Heart left ventricle (tissue), 16 donors: ENCODE results near the gene TRMT10B. TPM values are rescaled to one million over a fixed set of nuclear protein-coding genes. Genes with fewer than 3 reads are reported as not detected.
"Not testable (repeated sequence)": the region's sequence is repeated elsewhere in the genome, so short reads cannot be mapped to it uniquely, and the experiment has no call there.

ENCODE experiments used
- ATAC-seq, 4 donors: fragments of 200-7000 bp; cut with Tn5 transposase; one replicate each; pipeline ENCODE4 v1.9.1; 2020 to 2022; ENCODE audit warnings: moderate library complexity in 4 of 4, mild to moderate bottlenecking in 3 of 4, moderate number of reproducible peaks in 1 of 4
- DNase-seq, 5 donors: peaks; one replicate each; pipeline ENCODE4 v3.0.0-alpha.2; 2020
- H3K27ac ChIP-seq, 12 donors: fragments of 200-600 bp; sonication (generic) in 4 of 12; one replicate each; pipeline versions ENCODE4 v1.5.0 to v1.8.0; 2016 to 2022; ENCODE audit warnings: mild to moderate bottlenecking in 2 of 12
- H3K27me3 ChIP-seq, 9 donors: fragments of 200-600 bp; sonication (generic) in 2 of 9; one replicate each; pipeline versions ENCODE4 v1.5.1 to v1.8.0; 2016 to 2022; ENCODE audit warnings: mild to moderate bottlenecking in 3 of 9
- H3K36me3 ChIP-seq, 9 donors: fragments of 200-600 bp; sonication (generic) in 2 of 9; one replicate each; pipeline versions ENCODE4 v1.5.0 to v1.8.0; 2018 to 2022; ENCODE audit warnings: mild to moderate bottlenecking in 2 of 9
- H3K4me1 ChIP-seq, 12 donors: fragments of 200-600 bp; sonication (generic) in 4 of 12; one replicate each; pipeline versions ENCODE4 v1.5.0 to v1.8.0; 2016 to 2022; ENCODE audit warnings: mild to moderate bottlenecking in 3 of 12
- H3K4me3 ChIP-seq, 12 donors: fragments of 200-600 bp; sonication (generic) in 4 of 12; one replicate each; pipeline versions ENCODE4 v1.5.0 to v1.8.0; 2017 to 2022; ENCODE audit warnings: mild to moderate bottlenecking in 9 of 12, moderate library complexity in 4 of 12
- H3K9me3 ChIP-seq, 12 donors: fragments of 200-600 bp; sonication (generic) in 4 of 12; one replicate each; pipeline versions ENCODE4 v1.5.0 to v1.8.0; 2016 to 2022; ENCODE audit warnings: mild to moderate bottlenecking in 1 of 12
- CTCF ChIP-seq, 12 donors: fragments of 200-600 bp; sonication (generic) in 4 of 12; IDR thresholded peaks; one replicate each; pipeline versions ENCODE4 v1.5.0 to v1.8.0; 2018 to 2022; ENCODE audit warnings: antibody characterized with exemption in 12 of 12, mild to moderate bottlenecking in 5 of 12
- POLR2A ChIP-seq, 2 donors: fragments of 450-650 bp; IDR thresholded peaks; one replicate each; pipeline ENCODE4 v1.6.1; 2017; ENCODE audit warnings: antibody characterized with exemption in 2 of 2, mild to moderate bottlenecking in 2 of 2, moderate library complexity in 2 of 2
- WGBS, 4 donors: extraction: QIAGEN DNeasy Blood & Tissue Kit in 2 of 4; methylation state at CpG; one replicate each; pipeline versions ENCODE4 v1.1.5 to v1.1.7; 2013 to 2018; 5-methylcytosine and 5-hydroxymethylcytosine counted together
- intact Hi-C, 10 donors: fragments of 100-400 bp; cut with DNase I; formaldehyde crosslinking; loops; one replicate each; pipeline versions ENCODE4 v1.11.1 to v1.14.2; 2022
- polyA plus RNA-seq, 2 donors: library from polyadenylated mRNA; stranded (reverse); fragments of 200-250 nt; gene quantifications; one replicate each; pipeline ENCODE4 v1.2.3, GENCODE V29; 2013
- total RNA-seq, 9 donors: library from RNA; depleted of rRNA in 2 of 9; stranded (reverse); fragments of >200 nt in 2 of 9; fragmentation: NEBNext Ultra II Directional in 3 of 9; extraction: Animal tissue kit (Norgen Biotek cat#: 25700) in 3 of 9; gene quantifications; one replicate each; pipeline versions ENCODE4 v1.1.0 to v1.2.4, GENCODE V29; 2016 to 2023
- donor health status: ischemic (EF 13 %, LVEDD 7.1; RV severe dilation, severe dysfunction).
- donor health status: healthy with polysubstance abuse.
- donor health status: DM: no; HTN: yes; CAD: no.
- donor health status: DM: no; HTN: no; CAD: no.
- donor health status: ischemic (EF 25% LVEDD 6.9; RV normal size, moderate dysfunction).
- donor health status: ischemic (EF 25% LVEDD 5.7; RV mildly dilated, moderate dysfunction).
- donor health status: healthy.
- donor health status: DM: yes; HTN: yes; CAD: no.
- donor health status: ischemic (EF 35%, LVEDD 5.7; RV mildly dilated, moderate dysfunction).
- donor health status: nonischemic (EF 11% LVEDD 7.7; RV severe dilation, severe dysfunction).
- donor health status: DM: yes; HTN: yes; CAD: no.
- donor health status: PGD.
- donor health status: ischemic (EF 29% LVEDD 5.4; RV normal size, mild dysfunction).
- donor health status: nonischemic (EF 23%, LVEDD 6.1; RV moderate dilation, normal function).

TRMT10B gene
- total and polyA plus RNA-seq, 11 donors = 2.7 to 5.5 (median 3.5) TPM

- ATAC-seq = peak; percentile 3 to 60 (median 32)
- Histone ChIP-seq H3K4me1 (peaks cover 0 to 36% (median 26%) of the 10 kb centered on the region in 12 donors), H3K9me3 (no peaks in the 10 kb centered on the region), H3K36me3 (no peaks in the 10 kb centered on the region), H3K4me3 (peak overlapping the region; percentile 77 to 100 (median 95)), H3K27ac (peak overlapping the region; percentile 28 to 93 (median 88)), H3K27me3 (no peaks in the 10 kb centered on the region)
- 1 to 8% (median 4%) methylated on average over 8 to 45 of the region's 45 CpGs for WGBS, 4 donors
- no peak for TF ChIP-seq CTCF (IDR thresholded peaks at IDR 0.05)
- intact Hi-C loops = loop anchor here in 1 of 10 donors (5.0 kb wide), 1 partner anchor 209 kb away; the partner anchor contains the start of gene TOMM5
- peak in 4 of 5 donors; percentile 25 to 67 (median 33) for DNase-seq
Observed at GRCh38 chr9:37801287-37801850, 47.8 kb downstream of the TRMT10B start.

GRCh38 chr9:37801959-37802711 is 48.5 kb downstream of the TRMT10B start:
- DNase-seq (no peak), ATAC-seq (no peak)
- Histone ChIP-seq H3K36me3 (no peaks in the 10 kb centered on the region), H3K27ac (peak overlapping the region in 2 of 12 donors; percentile 88 to 93), H3K4me3 (peak overlapping the region in 11 of 12 donors; percentile 77 to 100 (median 94)), H3K27me3 (no peaks in the 10 kb centered on the region), H3K4me1 (peaks cover 0 to 41% (median 26%) of the 10 kb centered on the region in 12 donors), H3K9me3 (no peaks in the 10 kb centered on the region)
- 61 to 63% (median 62%) methylated on average over 10 of the region's 10 CpGs for WGBS, 4 donors
- TF ChIP-seq CTCF (IDR thresholded peaks at IDR 0.05) = no peak
- no peak for TF ChIP-seq POLR2A (IDR thresholded peaks at IDR 0.05)
- intact Hi-C loops = loop anchor here in 1 of 10 donors (5.0 kb wide), 1 partner anchor 210 kb away; the partner anchor contains the start of gene TOMM5

DNA sequence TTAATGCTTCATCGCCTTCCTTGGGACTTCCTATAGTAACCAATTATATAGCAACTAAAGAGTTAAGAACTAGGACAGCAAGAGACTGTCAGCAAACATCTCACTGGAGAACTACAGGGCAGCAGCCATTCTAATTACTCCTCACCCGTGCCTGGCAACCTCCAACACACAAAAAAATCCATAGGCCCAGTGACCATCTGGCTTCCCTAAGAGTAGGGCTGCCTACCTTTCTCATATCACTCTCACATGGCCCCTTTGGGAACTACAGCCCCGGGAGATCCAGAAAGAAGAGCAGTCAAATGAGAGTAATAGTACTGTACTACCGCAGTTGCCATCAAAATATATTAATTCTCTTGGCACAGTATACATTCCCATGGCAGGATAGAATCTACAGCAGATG is 52.7 kb downstream of the TRMT10B start:
- Histone ChIP-seq H3K4me1 (peaks cover 0 to 36% (median 21%) of the 10 kb centered on the region in 12 donors), H3K4me3 (no peak overlapping the region), H3K36me3 (peaks cover 0 to 11% (median 5%) of the 10 kb centered on the region in 9 donors), H3K27me3 (no peaks in the 10 kb centered on the region), H3K27ac (no peak overlapping the region), H3K9me3 (no peaks in the 10 kb centered on the region)
- DNase-seq (no peak), ATAC-seq (no peak)
- TF ChIP-seq POLR2A (IDR thresholded peaks at IDR 0.05) = no peak
- no peak for TF ChIP-seq CTCF (IDR thresholded peaks at IDR 0.05)
- intact Hi-C loops = loop anchor here in 1 of 10 donors (5.0 kb wide), 1 partner anchor 59 kb away; no protein-coding TSS in a partner anchor
- 62 to 67% (median 65%) methylated on average over 4 of the region's 4 CpGs for WGBS, 4 donors

DNA sequence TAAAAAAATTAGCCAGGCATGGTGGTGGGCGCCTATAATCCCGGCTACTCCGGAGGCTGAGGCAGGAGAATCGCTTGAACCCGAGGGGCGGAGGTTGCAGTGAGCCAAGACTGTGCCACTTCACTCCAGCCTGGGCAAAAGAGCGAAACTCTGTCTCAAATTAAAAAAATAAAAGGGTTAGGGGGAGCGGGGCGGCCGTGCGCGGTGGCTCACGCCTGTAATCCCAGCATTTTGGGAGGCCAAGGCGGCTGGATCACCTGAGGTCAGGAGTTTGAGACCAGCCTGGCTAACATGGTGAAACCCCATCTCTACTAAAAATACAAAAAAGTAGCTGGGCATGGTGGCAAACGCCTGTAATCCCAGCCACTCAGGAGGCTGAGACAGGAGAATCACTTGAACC is 56.1 kb downstream of the TRMT10B start:
- not testable (repeated sequence) for H3K27me3 ChIP-seq, H3K4me3 ChIP-seq, H3K9me3 ChIP-seq, H3K27ac ChIP-seq, DNase-seq, ATAC-seq
- H3K36me3 ChIP-seq = peaks cover 0 to 11% (median 5%) of the 10 kb centered on the region in 9 donors
- peaks cover 0 to 20% (median 0%) of the 10 kb centered on the region in 12 donors for H3K4me1 ChIP-seq
- intact Hi-C loops = loop anchor here in 1 of 10 donors (5.0 kb wide), 1 partner anchor 62 kb away; no protein-coding TSS in a partner anchor
- WGBS, 4 donors = 96 to 98% (median 98%) methylated on average over 15 of the region's 15 CpGs
